SK-N-SH (cell line): Measurements from ENCODE around the gene CRYZL1. TPM values are rescaled to one million over a fixed set of nuclear protein-coding genes. Genes with fewer than 3 reads are reported as not detected.
"Not testable (repeated sequence)": the region's sequence is repeated elsewhere in the genome, so short reads cannot be mapped to it uniquely, and the experiment has no call there.

Source experiments
- CTCF ChIA-PET: fragments of 300-600, 350-600 bp; formaldehyde crosslinking; extraction: SDS; loops from one replicate; lab custom pipeline; 2021; lab: Yijun Ruan, JAX
- POLR2A ChIA-PET: fragments of 350-600 bp; sonication (Branson Sonifier 250); formaldehyde crosslinking; extraction: SDS; loops from one replicate; lab custom pipeline; 2020; ENCODE audit warnings: antibody characterized with exemption, inconsistent platforms; lab: Yijun Ruan, JAX
- DNase-seq: peaks from one replicate; pipeline ENCODE4 v3.0.0; 2012
- H2AFZ ChIP-seq: fragments of 200-600 bp; sonication (generic); 2 replicates; pipeline ENCODE4 v1.8.1; 2016; ENCODE audit warnings: antibody characterized with exemption, mild to moderate bottlenecking, low read depth
- H3F3A ChIP-seq: fragments of 200-600 bp; sonication (generic); replicated peaks from 2 replicates; pipeline ENCODE3; 2016; ENCODE audit warnings: antibody characterized with exemption, mild to moderate bottlenecking; ENCODE audit not compliant: insufficient read depth
- H3K27ac ChIP-seq, 2 experiments: fragments of 200-500 bp in 1 of 2; fragments of 200-600 bp in 1 of 2; sonication (Bioruptor generic) in 1 of 2; sonication (generic), shearing (Covaris generic) in 1 of 2; 2 replicates each; pipeline versions ENCODE4 v1.5.1 to v1.6.1; 2014 to 2016; ENCODE audit warnings: low read depth in 2 of 2, inconsistent platforms in 1 of 2, low read length in 1 of 2, mild to moderate bottlenecking in 1 of 2, mixed read lengths in 1 of 2
- H3K27me3 ChIP-seq: fragments of 200-600 bp; sonication (generic), shearing (Covaris generic); 2 replicates; pipeline ENCODE4 v1.6.1; 2016; ENCODE audit warnings: mixed run types; ENCODE audit not compliant: insufficient read depth
- H3K36me3 ChIP-seq, 2 experiments: fragments of 200-500 bp in 1 of 2; fragments of 200-600 bp in 1 of 2; sonication (Bioruptor generic) in 1 of 2; sonication (generic) in 1 of 2; replicated peaks in 1 of 2; 2 replicates each; pipeline versions ENCODE3 to v1.5.1; 2014 to 2016; ENCODE audit warnings: low read length in 1 of 2, mild to moderate bottlenecking in 1 of 2; ENCODE audit not compliant: insufficient read depth in 2 of 2, control insufficient read depth in 1 of 2
- H3K4me1 ChIP-seq, 2 experiments: fragments of 200-500 bp in 1 of 2; fragments of 200-600 bp in 1 of 2; sonication (Bioruptor generic) in 1 of 2; sonication (generic), shearing (Covaris generic) in 1 of 2; 2 replicates each; pipeline versions ENCODE4 v1.5.1 to v1.6.1; 2014 to 2016; ENCODE audit warnings: low read depth in 1 of 2, low read length in 1 of 2, mixed run types in 1 of 2; ENCODE audit not compliant: insufficient read depth in 2 of 2, control insufficient read depth in 1 of 2
- H3K4me2 ChIP-seq: fragments of 200-600 bp; sonication (generic), shearing (Covaris generic); 2 replicates; pipeline ENCODE4 v1.6.1; 2017; ENCODE audit warnings: mixed run types
- H3K4me3 ChIP-seq, 2 experiments: fragments of 200-500 bp in 1 of 2; fragments of 200-600 bp in 1 of 2; sonication (Bioruptor generic) in 1 of 2; sonication (generic), shearing (Covaris generic) in 1 of 2; 2 replicates each; pipeline versions ENCODE4 v1.5.1 to v1.8.1; 2014 to 2016; ENCODE audit warnings: low read depth in 2 of 2, inconsistent platforms in 1 of 2, low read length in 1 of 2, mild to moderate bottlenecking in 1 of 2, mixed read lengths in 1 of 2, moderate library complexity in 1 of 2
- H3K79me2 ChIP-seq: fragments of 200-600 bp; sonication (generic); 2 replicates; pipeline ENCODE4 v1.8.1; 2017; ENCODE audit warnings: mild to moderate bottlenecking; ENCODE audit not compliant: insufficient read depth
- H3K9ac ChIP-seq: fragments of 200-600 bp; sonication (generic); 2 replicates; pipeline ENCODE4 v1.6.1; 2017; ENCODE audit warnings: mixed run types
- H3K9me2 ChIP-seq: fragments of 200-600 bp; sonication (generic); 2 replicates; pipeline ENCODE4 v1.6.1; 2017; ENCODE audit warnings: mixed run types
- H3K9me3 ChIP-seq: fragments of 200-600 bp; sonication (generic); 2 replicates; pipeline ENCODE4 v1.6.1; 2017; ENCODE audit warnings: mixed run types, mild to moderate bottlenecking, moderate library complexity
- H4K20me1 ChIP-seq: fragments of 200-600 bp; sonication (generic); 2 replicates; pipeline ENCODE4 v1.6.1; 2017; ENCODE audit warnings: mild to moderate bottlenecking, mixed run types; ENCODE audit not compliant: insufficient read depth
- CTCF ChIP-seq: fragments of 200-600 bp; sonication (generic); IDR thresholded peaks from 2 replicates; pipeline ENCODE4 v1.6.1; 2017; ENCODE audit warnings: antibody characterized with exemption, mild to moderate bottlenecking, moderate library complexity
- FOXM1 ChIP-seq: IDR thresholded peaks from 2 replicates; pipeline ENCODE4 v1.4.0; 2012; ENCODE audit warnings: low read depth, mild to moderate bottlenecking
- GABPA ChIP-seq: IDR thresholded peaks from 2 replicates; pipeline ENCODE4 v1.4.0; 2012; ENCODE audit warnings: low read depth, mild to moderate bottlenecking
- GATA2 ChIP-seq: sonication (generic); formaldehyde crosslinking; IDR thresholded peaks from 2 replicates; pipeline ENCODE4 v1.5.0; 2020; ENCODE audit warnings: mild to moderate bottlenecking, missing genetic modification reagents
- IRF3 ChIP-seq: fragments of 150-350 bp; IDR thresholded peaks from 2 replicates; pipeline ENCODE4 v1.6.1; 2016; ENCODE audit warnings: mild to moderate bottlenecking, low read depth, low read length
- JUND ChIP-seq: IDR thresholded peaks from 2 replicates; pipeline ENCODE4 v1.4.0; 2012
- MAX ChIP-seq: IDR thresholded peaks from 2 replicates; pipeline ENCODE4 v1.4.0; 2012; ENCODE audit warnings: low read depth
- MXI1 ChIP-seq: IDR thresholded peaks from 2 replicates; pipeline ENCODE4 v1.6.1; 2012; ENCODE audit warnings: mild to moderate bottlenecking, low read depth, low read length, improper control_type of control experiment
- RCOR1 ChIP-seq: fragments of 150-350 bp; IDR thresholded peaks from 2 replicates; pipeline ENCODE4 v1.6.1; 2017; ENCODE audit warnings: antibody characterized with exemption, low read length
- RFX5 ChIP-seq: IDR thresholded peaks from 2 replicates; pipeline ENCODE4 v1.6.1; 2012; ENCODE audit warnings: mild to moderate bottlenecking, improper control_type of control experiment, low read length
- RXRA ChIP-seq: IDR thresholded peaks from 2 replicates; pipeline ENCODE4 v1.4.0; 2012; ENCODE audit warnings: low read depth, mild to moderate bottlenecking, borderline replicate concordance
- SIN3A ChIP-seq: IDR thresholded peaks from 2 replicates; pipeline ENCODE4 v1.6.1; 2012; ENCODE audit warnings: low read depth, mild to moderate bottlenecking, low read length, moderate library complexity, borderline replicate concordance
- TCF12 ChIP-seq: IDR thresholded peaks from 2 replicates; pipeline ENCODE4 v1.4.0; 2012
- USF1 ChIP-seq: IDR thresholded peaks from 2 replicates; pipeline ENCODE4 v1.4.0; 2012; ENCODE audit warnings: low read depth, borderline replicate concordance
- WGBS: methylation state at CpG from one replicate; pipeline ENCODE4 v1.1.6; 2017; ENCODE audit warnings: low lambda C conversion rate; 5-methylcytosine and 5-hydroxymethylcytosine counted together
- polyA plus RNA-seq, 3 experiments: library from polyadenylated mRNA; depleted of rRNA; stranded (reverse); fragments of >200 nt; gene quantifications; 2 replicates each; pipeline ENCODE4 v1.2.3, GENCODE V29; 2012

CRYZL1 gene
- polyA plus RNA-seq, 1 of the 3 experiments (the other 2 are of a cell fraction), result 26.3 TPM

GRCh38 chr21:33634254-33634653, 7.3 kb downstream of the CRYZL1 start:
- no peak overlapping the region for H3K9ac ChIP-seq
- H3K27ac ChIP-seq, result no peak overlapping the region
- H3K9me2 ChIP-seq, result no peaks in the 10 kb centered on the region
- H3K4me1 ChIP-seq, result no peaks in the 10 kb centered on the region
- H3K27me3 ChIP-seq, result no peaks in the 10 kb centered on the region
- WGBS, result 92% methylated on average over 2 of the region's 2 CpGs
- ChIA-PET POLR2A (no interaction called here), CTCF (interaction anchor here (1.3 kb wide), 2 partner anchors 10 to 28 kb away, joined by 3 to 5 read pairs; no protein-coding TSS in a partner anchor)
- H3F3A ChIP-seq, result no peaks in the 10 kb centered on the region
- no peak overlapping the region for H3K4me3 ChIP-seq
- H3K9me3 ChIP-seq, result no peaks in the 10 kb centered on the region; the same call in 1 of the 2 replicates
- H2AFZ ChIP-seq, result no peak overlapping the region
- H3K36me3 ChIP-seq, result peaks cover 16 to 52% of the 10 kb centered on the region in 2 experiments
- no peak for DNase-seq
- H3K4me2 ChIP-seq, result no peak overlapping the region
- H4K20me1 ChIP-seq, result peaks cover 9% of the 10 kb centered on the region; the same call in 1 of the 2 replicates
- no peak for TF ChIP-seq GABPA
- no peak for TF ChIP-seq IRF3
- TF ChIP-seq RXRA, result no peak
- TF ChIP-seq USF1, result no peak
- TF ChIP-seq MAX, result no peak
- no peak for TF ChIP-seq FOXM1
- TF ChIP-seq SIN3A, result no peak
- TF ChIP-seq TCF12, result no peak
- no peak for TF ChIP-seq RCOR1
- TF ChIP-seq MXI1, result no peak
- TF ChIP-seq JUND, result no peak
- no peak for TF ChIP-seq RFX5
- no peak for TF ChIP-seq CTCF
- no peak for TF ChIP-seq GATA2
- peaks cover 92% of the 10 kb centered on the region for H3K79me2 ChIP-seq

- H4K20me1 ChIP-seq, POLR2A ChIA-PET, H3K4me1 ChIP-seq, H3F3A ChIP-seq, H3K27ac ChIP-seq, H3K9me2 ChIP-seq, H3K27me3 ChIP-seq, H3K4me3 ChIP-seq, H3K9me3 ChIP-seq, DNase-seq, H3K9ac ChIP-seq, H2AFZ ChIP-seq, H3K4me2 ChIP-seq: not testable (repeated sequence)
- CTCF ChIA-PET, result interaction anchor here (3.7 kb wide), 1 partner anchor 21 kb away, joined by 21 read pairs; no protein-coding TSS in a partner anchor
- WGBS, result 98% methylated on average over 7 of the region's 7 CpGs
- H3K36me3 ChIP-seq, result peaks cover 39 to 63% of the 10 kb centered on the region in 2 experiments
- H3K79me2 ChIP-seq, result peaks cover 54% of the 10 kb centered on the region
Observed at GRCh38 chr21:33626151-33626550, 15.4 kb downstream of the CRYZL1 start.
